HepG2 (cell line): ENCODE measurements around the gene DSC2. TPM values are rescaled to one million over a fixed set of nuclear protein-coding genes. Genes with fewer than 3 reads are reported as not detected.

Experiments
- ATAC-seq: fragments of 200-7000 bp; cut with Tn5 transposase; 3 replicates; pipeline ENCODE4 v1.9.1; 2020; ENCODE audit warnings: mild to moderate bottlenecking, moderate library complexity
- BruUV-seq: library from RNA; stranded (reverse); fragments of 400-500 nt; replicated peaks from 2 replicates; lab custom pipeline; 2021; lab: Mats Ljungman, UMichigan
- CTCF ChIA-PET: fragments of 300-600 bp; formaldehyde crosslinking; extraction: SDS; loops from one replicate; lab custom pipeline; 2021; ENCODE audit warnings: low total read pairs, inconsistent platforms, low intra/inter-chr PET ratio; lab: Yijun Ruan, JAX
- POLR2A ChIA-PET: fragments of 350-600 bp; sonication (Branson Sonifier 250); formaldehyde crosslinking; loops from one replicate; lab custom pipeline; 2020; ENCODE audit warnings: antibody characterized with exemption, inconsistent platforms; lab: Yijun Ruan, JAX
- DNase-seq: peaks from one replicate; pipeline ENCODE4 v3.0.0-alpha.2; 2015; ENCODE audit warnings: low spot score
- FAIRE-seq: peaks from 3 replicates; lab custom pipeline; 2011; peaks lifted over from hg19 to GRCh38; lab: Jason Lieb, UNC
- H2AFZ ChIP-seq: one replicate; pipeline ENCODE4 v1.6.1; 2011; ENCODE audit warnings: low read length, inconsistent platforms
- H3K27ac ChIP-seq: fragments of 300-600 bp; 3 replicates; pipeline ENCODE4 v1.8.0; 2011; ENCODE audit warnings: mixed run types, mild to moderate bottlenecking, mixed read lengths, low read length, inconsistent platforms; ENCODE audit not compliant: insufficient read depth; ENCODE audit errors: extremely low read length
- H3K27me3 ChIP-seq, 2 experiments: fragments of 200-600 bp in 1 of 2; 2 replicates in 1 of 2; 3 replicates in 1 of 2; pipeline versions ENCODE4 v1.6.0 to v1.8.0; 2011; ENCODE audit warnings: low read length in 2 of 2, mild to moderate bottlenecking in 2 of 2, moderate library complexity in 2 of 2, inconsistent platforms in 1 of 2; ENCODE audit not compliant: insufficient read depth in 2 of 2, control insufficient read depth in 1 of 2
- H3K36me3 ChIP-seq, 2 experiments: fragments of 200-600 bp in 1 of 2; replicated peaks in 1 of 2; 2 replicates in 1 of 2; 3 replicates in 1 of 2; pipeline versions ENCODE4 v1.5.1 to v1.8.0; 2011; ENCODE audit warnings: low read length in 2 of 2, inconsistent platforms in 1 of 2; ENCODE audit not compliant: insufficient read depth in 2 of 2, control insufficient read depth in 1 of 2
- H3K4me1 ChIP-seq: 2 replicates; pipeline ENCODE4 v1.5.1; 2012; ENCODE audit warnings: low read length, inconsistent platforms; ENCODE audit not compliant: insufficient read depth
- H3K4me2 ChIP-seq: 2 replicates; pipeline ENCODE4 v1.6.0; 2011; ENCODE audit warnings: low read depth, low read length, inconsistent platforms
- H3K4me3 ChIP-seq, 3 experiments: fragments of 200-600 bp in 1 of 3; sonication (generic), shearing (Covaris generic) in 1 of 3; replicated peaks in 1 of 3; 2 replicates each; pipeline ENCODE4 v1.5.1; 2011 to 2016; ENCODE audit warnings: low read length in 3 of 3, inconsistent platforms in 2 of 3, low read depth in 2 of 3, mild to moderate bottlenecking in 2 of 3, control low read depth in 1 of 3, mixed read lengths in 1 of 3; ENCODE audit not compliant: insufficient read depth in 1 of 3
- H3K79me2 ChIP-seq: one replicate; pipeline ENCODE4 v1.6.1; 2011; ENCODE audit warnings: low read length, inconsistent platforms; ENCODE audit not compliant: insufficient read depth
- H3K9ac ChIP-seq: 2 replicates; pipeline ENCODE4 v1.6.0; 2011; ENCODE audit warnings: mild to moderate bottlenecking, low read depth, low read length, inconsistent platforms; ENCODE audit not compliant: insufficient read depth
- H3K9me3 ChIP-seq: 2 replicates; pipeline ENCODE4 v1.5.1; 2012; ENCODE audit warnings: mild to moderate bottlenecking, low read length
- H4K20me1 ChIP-seq: 2 replicates; pipeline ENCODE4 v1.6.0; 2011; ENCODE audit warnings: inconsistent platforms, mild to moderate bottlenecking, low read length, moderate library complexity; ENCODE audit not compliant: insufficient read depth
- HNRNPK ChIP-seq: fragments of 200-400 bp; formaldehyde crosslinking; IDR thresholded peaks from 2 replicates; pipeline ENCODE4 v1.6.1; 2018; ENCODE audit warnings: low read length, low read depth, moderate library complexity, mild to moderate bottlenecking; ENCODE audit not compliant: poor library complexity, severe bottlenecking
- NRL ChIP-seq: sonication (generic); formaldehyde crosslinking; IDR thresholded peaks from 2 replicates; pipeline ENCODE4 v1.5.0; 2020; ENCODE audit warnings: missing genetic modification reagents, mild to moderate bottlenecking, moderate library complexity, borderline replicate concordance
- PAWR ChIP-seq: sonication (generic); formaldehyde crosslinking; IDR thresholded peaks from 2 replicates; pipeline ENCODE4 v1.4.0; 2020; ENCODE audit warnings: missing genetic modification reagents, mild to moderate bottlenecking, borderline replicate concordance
- PHF8 ChIP-seq: sonication (generic); formaldehyde crosslinking; IDR thresholded peaks from 2 replicates; pipeline ENCODE4 v1.5.0; 2020; ENCODE audit warnings: missing genetic modification reagents
- SMAD1 ChIP-seq: sonication (generic); formaldehyde crosslinking; IDR thresholded peaks from 2 replicates; pipeline ENCODE4 v1.4.0; 2020; ENCODE audit warnings: missing genetic modification reagents, low read depth, mild to moderate bottlenecking, borderline replicate concordance
- SOX13 ChIP-seq, 3 experiments: fragments of 450-650 bp in 1 of 3; sonication (generic) in 1 of 3; formaldehyde crosslinking in 1 of 3; IDR thresholded peaks in 2 of 3; conservative IDR thresholded peaks in 1 of 3; 2 replicates each; pipeline versions ENCODE4 v1.5.0 to v1.6.1; 2016 to 2020; ENCODE audit warnings: antibody characterized with exemption in 1 of 3, mild to moderate bottlenecking in 1 of 3, missing compliant biosample characterization in 1 of 3, missing genetic modification reagents in 1 of 3, moderate library complexity in 1 of 3
- SRSF9 ChIP-seq: fragments of 200-400 bp; formaldehyde crosslinking; IDR thresholded peaks from 2 replicates; pipeline ENCODE4 v1.6.1; 2018; ENCODE audit warnings: borderline replicate concordance, mild to moderate bottlenecking, low read depth, low read length; ENCODE audit not compliant: insufficient read depth, poor library complexity, severe bottlenecking
- ZBED4 ChIP-seq: sonication (generic); formaldehyde crosslinking; IDR thresholded peaks from 2 replicates; pipeline ENCODE4 v1.4.0; 2020; ENCODE audit warnings: missing genetic modification reagents, borderline replicate concordance
- ZNF30 ChIP-seq: sonication (generic); formaldehyde crosslinking; IDR thresholded peaks from 2 replicates; pipeline ENCODE4 v1.5.0; 2020; ENCODE audit warnings: mild to moderate bottlenecking, missing genetic modification reagents
- ZNF670 ChIP-seq: sonication (generic); formaldehyde crosslinking; IDR thresholded peaks from 2 replicates; pipeline ENCODE4 v1.8.0; 2022; ENCODE audit warnings: mild to moderate bottlenecking, missing genetic modification reagents, borderline replicate concordance
- WGBS: methylation state at CpG from one replicate; pipeline ENCODE4 v1.1.6; 2017; ENCODE audit warnings: low lambda C conversion rate; 5-methylcytosine and 5-hydroxymethylcytosine counted together
- in situ Hi-C: cut with HindIII; loops from 2 replicates; pipeline ENCODE4 v1.10.0; 2017; ENCODE audit warnings: low pct_unique_long_range_greater_than_20kb; ENCODE audit not compliant: extremely low pct_ligation_motif_present
- intact Hi-C: fragments of 100-400 bp; cut with micrococcal nuclease; formaldehyde crosslinking; loops from one replicate; pipeline ENCODE4 v1.10.0; 2022; ENCODE audit not compliant: unreplicated experiment
- polyA plus RNA-seq, 8 experiments: library from polyadenylated mRNA; depleted of rRNA in 3 of 8; stranded (reverse) in 7 of 8; unstranded in 1 of 8; fragments of >200 nt; fragmentation: Illumina TruSeq in 4 of 8; extraction: Trizol in 4 of 8; gene quantifications; 2 replicates each; pipeline versions ENCODE4 v1.2.1 to v1.2.3, GENCODE V29; 2011 to 2016; ENCODE audit warnings: low read depth in 4 of 8, missing spikeins in 1 of 8, mixed read lengths in 1 of 8; ENCODE audit not compliant: insufficient read depth in 1 of 8
- total RNA-seq, 5 experiments: library from RNA; depleted of rRNA; stranded (reverse); fragments of >200 nt; fragmentation: Illumina TruSeq; extraction: Trizol; gene quantifications; 2 replicates each; pipeline ENCODE4 v1.2.3, GENCODE V29; 2016; ENCODE audit warnings: low read depth in 1 of 5

DSC2 gene
- total and polyA plus RNA-seq, 2 of the 13 experiments (the other 11 are each of a cell fraction or from before 2014, with no cell fraction given) = 7.2 to 24.9 TPM

- TF ChIP-seq ZBED4 (no peak), SMAD1 (CRISPR knock-in tag) (no peak), PHF8 (CRISPR knock-in tag) (no peak), NRL (CRISPR knock-in tag) (no peak), SOX13 (IDR thresholded peaks at IDR 0.05) (no peak), SOX13 (CRISPR knock-in tag; conservative IDR thresholded peaks at IDR 0.05 in 1 of 2, IDR thresholded peaks at IDR 0.05 in 1 of 2) (no peak), ZNF30 (CRISPR knock-in tag) (no peak), ZNF670 (CRISPR knock-in tag) (no peak)
- TF ChIP-seq, all 625 proteins: peak for 0
These were observed 18.4 kb upstream of the DSC2 start (continued) for GRCh38 chr18:31120594-31120993.

GRCh38 chr18:31116853-31117595 is 14.8 kb upstream of the DSC2 start:
- Histone ChIP-seq H3K27ac (no peak overlapping the region), H3K4me3 (no peak overlapping the region), H4K20me1 (no peaks in the 10 kb centered on the region), H2AFZ (no peak overlapping the region), H3K9me3 (no peaks in the 10 kb centered on the region), H3K36me3 (no peaks in the 10 kb centered on the region), H3K27me3 (no peaks in the 10 kb centered on the region), H3K4me1 (no peaks in the 10 kb centered on the region), H3K79me2 (no peaks in the 10 kb centered on the region), H3K9ac (no peak overlapping the region), H3K4me2 (no peak overlapping the region)
- TF ChIP-seq PAWR (CRISPR knock-in tag) (no peak), HNRNPK (peak; percentile 41), SRSF9 (peak; percentile 61)
- ATAC-seq (no peak), DNase-seq (no peak), FAIRE-seq (no peak)
- POLR2A ChIA-PET = no interaction called here
- intact Hi-C loops (no loop called here), in situ Hi-C loops (no loop called here)
- CTCF ChIA-PET = no interaction called here
- WGBS = 4% methylated on average over 2 of the region's 2 CpGs
- no TSS peak for BruUV-seq
